HG03196 (cell line): ENCODE data around the gene SPATA20.

Source experiments
- ATAC-seq: cut with Tn5 transposase; IDR thresholded peaks from one replicate; pipeline ENCODE4 v1.9.1; 2021; ENCODE audit not compliant: unreplicated experiment

The SPATA20 gene

DNA sequence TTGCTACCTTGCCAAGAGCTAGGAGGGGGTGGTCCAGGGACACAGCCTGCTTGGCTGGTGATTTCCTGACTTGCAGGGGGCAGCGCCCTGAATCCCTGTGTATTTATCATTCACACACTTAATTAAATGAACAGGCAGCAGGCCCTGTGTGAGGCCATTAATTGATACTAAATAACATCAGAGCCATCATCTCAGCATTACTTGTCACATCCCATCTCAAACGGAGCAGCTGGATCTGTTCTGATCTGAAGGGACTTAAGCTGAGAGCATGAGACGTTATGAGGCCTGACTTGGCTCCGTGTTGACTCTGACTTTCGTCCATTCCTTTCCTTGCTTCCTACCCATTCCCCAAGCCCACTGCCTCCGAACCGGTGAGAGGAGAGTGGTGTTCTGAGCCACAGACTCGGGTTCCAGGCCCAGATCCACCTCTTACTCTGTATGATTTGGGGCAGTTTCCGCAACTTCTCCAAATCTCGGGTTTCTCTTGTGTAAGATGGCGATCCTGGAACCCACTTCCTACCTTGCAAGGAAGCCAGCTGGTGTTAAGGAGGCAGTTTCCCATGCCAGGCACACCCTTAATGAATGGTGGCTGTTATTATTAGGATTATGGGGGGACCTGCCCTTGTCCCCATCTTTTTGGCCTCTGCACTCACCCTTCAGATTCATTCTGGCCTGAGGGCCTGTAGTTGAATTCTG, 47.3 kb downstream of the SPATA20 start:
- no peak for ATAC-seq

DNA sequence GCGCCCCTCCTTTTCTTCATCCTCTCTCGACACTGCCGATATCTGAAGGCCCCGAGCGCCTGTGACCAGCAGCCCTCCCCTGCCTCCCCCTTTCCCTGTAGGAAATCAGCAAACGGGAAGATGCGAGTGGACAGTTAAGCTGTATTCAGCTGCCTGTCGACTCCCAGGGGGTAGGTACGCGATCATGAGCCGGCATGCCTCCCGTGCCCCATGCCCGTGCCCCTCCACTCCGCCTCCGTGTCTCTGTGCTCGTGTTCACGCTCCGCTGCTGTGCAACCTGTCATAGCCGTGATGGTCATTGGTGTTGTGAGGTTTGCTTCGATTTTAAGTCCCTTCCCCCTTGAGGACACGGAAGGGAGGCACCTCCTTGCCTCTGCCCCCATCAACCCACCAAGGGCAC, 47.9 kb downstream of the SPATA20 start:
- no peak for ATAC-seq

DNA sequence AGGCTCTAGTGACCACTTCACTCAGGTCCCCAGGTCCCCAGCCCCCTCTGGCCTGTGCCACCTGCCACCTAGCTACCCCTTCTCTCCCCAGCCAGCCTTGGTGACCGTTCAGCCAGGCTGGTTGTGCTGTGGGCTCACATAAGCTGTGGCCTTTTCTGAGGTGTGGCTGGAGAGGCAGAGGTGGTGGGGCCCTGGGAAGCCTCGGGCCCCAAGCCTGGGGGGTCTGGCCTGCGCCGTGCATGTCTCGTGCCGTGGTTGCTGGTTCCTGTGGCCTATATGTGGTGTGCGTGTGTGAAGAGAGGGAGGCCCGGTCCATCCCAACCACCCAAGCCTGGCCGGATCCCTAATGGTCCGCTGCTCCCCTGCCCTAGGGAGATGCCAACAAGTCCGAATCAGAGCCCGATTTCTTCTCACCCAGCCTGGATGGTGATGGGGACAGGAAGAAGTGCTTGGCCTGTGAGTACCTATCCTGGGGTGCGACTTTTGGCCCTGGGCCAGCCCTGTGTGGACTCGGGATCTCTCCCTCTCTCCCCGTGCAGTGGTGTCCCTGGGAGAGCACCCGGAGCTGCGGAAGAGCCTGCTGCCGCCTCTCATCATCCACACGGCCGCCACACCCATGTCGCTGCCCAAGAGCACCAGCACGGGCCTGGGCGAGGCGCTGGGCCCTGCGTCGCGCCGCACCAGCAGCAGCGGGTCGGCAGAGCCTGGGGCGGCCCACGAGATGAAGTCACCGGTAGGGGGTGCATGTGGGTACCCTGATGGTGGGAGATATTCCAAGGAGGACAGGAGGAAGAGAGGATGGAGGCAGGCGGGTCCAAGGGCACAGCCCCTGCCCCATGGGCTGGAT, 49.4 kb downstream of the SPATA20 start:
- ATAC-seq = no peak

DNA sequence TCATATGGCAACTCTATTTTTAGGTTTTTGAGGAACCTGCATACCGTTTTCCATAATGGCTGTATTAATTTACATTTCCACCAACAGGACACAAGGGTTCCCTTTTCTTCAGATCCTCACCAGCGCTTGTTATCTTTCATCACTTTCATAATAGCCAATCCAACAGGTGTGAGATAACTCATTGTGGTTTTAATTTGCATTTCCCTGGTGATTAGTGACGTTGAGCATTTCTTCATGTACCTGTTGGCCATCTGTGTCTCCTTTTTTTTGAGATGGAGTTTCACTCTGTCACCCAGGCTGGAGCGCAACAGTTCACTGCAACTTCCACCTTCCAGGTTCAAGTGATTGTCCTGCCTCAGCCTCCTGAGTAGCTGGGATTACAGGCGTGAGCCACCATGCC, 51.5 kb downstream of the SPATA20 start:
- ATAC-seq = no peak

DNA sequence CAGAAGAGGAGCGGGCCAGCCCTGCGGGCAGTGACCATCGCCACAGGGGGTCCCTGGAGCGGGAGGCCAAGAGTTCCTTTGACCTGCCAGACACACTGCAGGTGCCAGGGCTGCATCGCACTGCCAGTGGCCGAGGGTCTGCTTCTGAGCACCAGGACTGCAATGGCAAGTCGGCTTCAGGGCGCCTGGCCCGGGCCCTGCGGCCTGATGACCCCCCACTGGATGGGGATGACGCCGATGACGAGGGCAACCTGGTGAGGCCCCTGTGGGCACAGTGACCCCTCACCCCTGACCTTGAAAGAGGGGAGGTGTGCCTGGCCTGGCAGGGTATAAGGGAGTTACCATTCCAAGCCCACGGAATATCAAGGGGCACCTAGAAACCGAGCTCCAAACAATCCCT, 52.6 kb downstream of the SPATA20 start:
- no peak for ATAC-seq

DNA sequence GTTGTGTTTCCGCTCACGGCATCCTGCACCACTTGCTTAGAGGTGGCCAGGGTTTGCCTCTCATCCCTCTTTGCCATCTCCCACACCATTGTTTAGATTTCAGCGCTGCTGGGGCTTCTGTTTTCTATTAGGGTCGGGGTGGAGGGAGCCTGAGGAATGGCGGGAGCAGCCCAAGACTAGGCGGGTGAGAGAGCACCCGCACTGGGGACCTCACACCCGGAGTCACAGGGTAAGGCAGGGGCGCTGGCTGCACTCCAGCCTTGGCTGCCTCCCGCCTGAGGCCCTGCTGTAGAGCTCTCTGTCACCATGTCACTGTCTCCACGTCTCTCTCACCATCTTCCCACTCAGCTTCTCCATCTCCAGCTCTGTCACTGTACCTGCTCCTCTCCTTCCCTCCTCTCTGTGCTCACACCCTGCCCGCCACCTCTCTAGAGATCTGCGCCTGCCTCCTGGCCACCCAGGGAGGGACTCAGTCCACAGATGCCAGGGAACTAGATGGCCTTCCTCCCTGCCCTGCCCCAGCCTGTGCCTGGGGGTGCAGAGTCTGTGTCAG, 54.9 kb downstream of the SPATA20 start:
- no peak for ATAC-seq

DNA sequence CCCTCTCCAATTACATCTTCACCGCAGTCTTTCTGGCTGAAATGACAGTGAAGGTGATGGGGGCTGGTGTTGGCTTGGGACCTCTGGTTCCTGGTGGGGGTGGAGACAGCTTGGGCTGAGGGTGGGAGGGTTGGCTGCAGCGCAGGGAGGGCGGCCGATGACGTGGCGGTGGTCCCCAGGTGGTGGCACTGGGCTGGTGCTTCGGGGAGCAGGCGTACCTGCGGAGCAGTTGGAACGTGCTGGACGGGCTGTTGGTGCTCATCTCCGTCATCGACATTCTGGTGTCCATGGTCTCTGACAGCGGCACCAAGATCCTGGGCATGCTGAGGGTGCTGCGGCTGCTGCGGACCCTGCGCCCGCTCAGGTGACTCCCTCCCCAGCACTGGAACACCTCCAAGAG, 55.9 kb downstream of the SPATA20 start:
- no peak for ATAC-seq

DNA sequence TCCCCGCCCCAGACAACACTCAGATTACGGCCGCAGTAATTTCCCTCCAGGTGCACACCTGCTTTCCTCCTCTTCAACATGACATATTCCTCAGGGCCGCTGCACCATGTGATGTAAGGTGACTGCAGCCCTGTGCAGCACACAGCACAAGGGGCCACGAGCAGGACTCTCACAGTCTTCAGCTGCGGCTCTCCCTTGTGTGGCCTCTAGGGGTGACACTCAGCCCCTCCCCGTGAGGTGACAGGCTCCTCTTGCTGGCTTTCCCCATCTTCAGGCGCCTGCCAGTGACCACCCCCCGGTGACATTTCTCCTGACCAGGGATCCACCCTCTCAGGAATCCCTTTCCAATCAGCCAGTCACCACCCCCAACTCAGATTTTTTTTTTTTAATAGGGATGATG, 56.4 kb downstream of the SPATA20 start:
- no peak for ATAC-seq

DNA sequence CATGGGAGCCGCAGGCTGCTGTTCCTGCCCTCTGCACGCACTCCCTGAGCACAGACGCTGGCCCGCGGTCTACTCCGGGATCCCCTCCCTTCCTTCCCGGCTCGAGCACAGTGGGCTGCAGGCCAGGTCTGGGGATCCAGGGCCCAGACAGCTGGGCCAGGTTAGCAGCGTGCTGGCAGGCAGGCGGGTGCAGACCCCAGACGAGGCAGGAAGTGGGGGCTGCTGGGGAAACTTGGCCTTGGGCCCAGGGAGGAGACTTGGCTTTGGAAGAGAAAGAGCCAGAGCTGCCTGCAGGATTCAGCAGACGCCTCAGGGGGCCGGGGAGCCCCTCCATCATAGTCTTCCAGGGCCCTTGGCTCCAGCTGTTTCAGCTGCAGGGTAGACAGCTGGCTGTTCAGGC, 57.5 kb downstream of the SPATA20 start:
- no peak for ATAC-seq

DNA sequence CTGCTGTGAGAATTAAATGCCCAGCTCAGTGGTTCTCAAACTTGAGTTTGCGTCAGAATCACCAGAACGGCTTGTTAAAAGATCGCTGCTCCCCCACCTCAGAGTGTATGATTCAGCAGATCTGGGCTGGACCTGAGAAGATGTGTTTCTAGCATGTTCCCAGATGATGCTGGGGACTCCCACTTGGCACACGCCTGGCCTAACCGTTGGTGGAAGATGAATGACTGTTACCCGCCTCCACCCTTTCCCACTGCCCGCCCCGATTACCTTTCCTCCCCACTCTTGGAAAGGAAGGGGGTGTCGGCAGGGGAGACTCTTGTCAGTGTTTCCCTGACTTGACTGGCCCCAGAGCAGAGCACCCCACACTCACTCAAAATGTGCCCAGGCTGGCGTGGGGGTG, 58.5 kb downstream of the SPATA20 start:
- ATAC-seq = no peak
